Measurements from ENCODE around the gene DRAXIN.

DRAXIN gene

GRCh38 chr1:11738783-11739182, 47.3 kb downstream of the DRAXIN start:
- no peak for DNase-seq

DNA sequence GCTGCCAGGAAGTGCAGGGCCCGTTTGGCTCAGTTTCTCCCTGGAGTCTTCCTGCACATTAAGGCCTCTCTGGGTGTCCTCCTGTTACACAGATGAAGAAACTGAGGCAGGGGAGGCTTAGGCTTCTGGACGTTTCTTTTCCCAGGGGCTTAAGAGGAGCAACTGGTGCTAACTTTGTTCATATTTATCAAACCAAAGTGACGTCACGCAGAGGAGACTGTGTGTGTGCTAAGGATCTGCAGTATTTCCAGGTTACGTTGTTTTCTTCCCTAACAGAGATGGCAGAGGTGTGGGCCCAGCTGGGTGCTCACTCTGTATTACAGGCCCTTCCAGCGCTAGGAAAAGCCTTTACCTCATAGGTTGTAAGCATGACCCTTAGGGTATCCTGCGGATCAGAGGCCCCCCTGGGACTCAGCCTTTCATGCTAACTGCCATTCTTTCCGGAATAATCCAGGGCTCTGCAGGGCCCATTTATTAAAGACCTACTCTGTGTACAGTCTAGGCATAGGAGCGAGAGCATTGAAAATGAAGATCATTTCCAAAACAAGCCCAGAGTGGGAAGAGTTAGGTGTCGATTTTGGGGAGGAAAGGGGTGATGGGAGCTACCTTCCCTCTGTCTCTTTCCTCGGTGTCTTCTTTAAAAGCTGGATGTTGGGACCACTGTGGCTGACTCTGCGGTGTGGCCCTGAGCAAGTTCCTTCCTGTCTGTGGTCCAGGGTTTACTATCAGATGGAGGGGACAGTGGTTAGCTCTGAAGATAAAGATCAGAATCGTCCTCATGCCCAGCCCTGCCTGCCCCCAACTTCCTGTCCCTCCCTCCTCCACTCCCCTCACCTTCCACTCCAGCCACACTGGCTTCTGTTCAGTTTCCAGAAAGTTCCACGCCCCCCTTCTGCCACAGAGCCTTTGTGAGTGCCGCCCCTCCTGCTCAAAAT, 49.0 kb downstream of the DRAXIN start:
- DNase-seq = no peak

DNA sequence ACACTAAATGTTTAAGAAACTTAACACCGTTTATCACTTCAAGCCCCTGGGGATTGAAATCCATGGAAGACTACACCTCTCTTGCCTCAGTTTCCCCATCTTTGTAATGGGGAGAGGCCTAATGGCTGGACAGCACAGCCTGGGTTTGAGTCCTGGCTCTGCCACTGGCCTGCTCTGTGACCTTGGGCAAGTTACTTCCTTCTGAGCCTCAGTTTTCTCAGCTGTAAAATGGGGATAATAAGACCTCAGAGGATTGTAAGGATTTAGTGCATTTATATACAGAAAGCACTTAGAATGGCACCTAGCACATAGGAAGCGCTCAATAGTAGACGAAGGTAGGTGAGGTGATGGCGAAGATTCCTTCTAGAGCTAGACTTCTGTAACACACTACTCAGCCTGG, 50.0 kb downstream of the DRAXIN start:
- DNase-seq = no peak

DNA sequence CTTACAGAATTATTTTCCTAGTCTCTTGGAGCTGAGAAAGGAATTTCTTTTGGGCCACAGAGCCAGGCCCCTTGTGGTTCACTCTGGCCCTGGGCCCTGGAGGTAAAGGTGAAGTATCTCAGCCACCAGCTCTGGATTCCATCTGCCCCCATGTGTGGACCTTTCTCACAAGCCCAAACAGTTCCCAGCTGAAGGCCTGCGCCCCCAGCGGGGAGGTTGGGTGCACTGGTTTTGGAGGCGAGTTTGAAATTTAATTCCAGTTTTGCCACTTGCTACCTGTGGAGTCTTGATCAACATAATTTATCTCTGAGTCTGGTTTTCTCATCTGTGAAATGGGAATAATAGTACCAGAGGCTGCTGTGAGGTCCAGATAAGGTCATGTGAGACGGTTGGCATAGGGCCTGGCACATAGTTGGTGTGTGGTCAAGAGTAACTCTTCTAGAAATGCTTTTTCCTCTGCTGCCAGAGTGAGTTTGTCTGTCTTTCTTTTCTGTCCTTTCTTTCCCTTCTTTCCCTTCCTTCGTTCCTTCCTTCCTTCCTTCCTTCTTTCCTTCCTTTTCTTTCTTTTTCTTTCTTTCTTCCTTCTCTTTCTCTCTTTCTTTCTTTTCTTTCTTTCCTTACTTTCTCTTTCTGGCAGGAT, 50.5 kb downstream of the DRAXIN start:
- DNase-seq = no peak

DNA sequence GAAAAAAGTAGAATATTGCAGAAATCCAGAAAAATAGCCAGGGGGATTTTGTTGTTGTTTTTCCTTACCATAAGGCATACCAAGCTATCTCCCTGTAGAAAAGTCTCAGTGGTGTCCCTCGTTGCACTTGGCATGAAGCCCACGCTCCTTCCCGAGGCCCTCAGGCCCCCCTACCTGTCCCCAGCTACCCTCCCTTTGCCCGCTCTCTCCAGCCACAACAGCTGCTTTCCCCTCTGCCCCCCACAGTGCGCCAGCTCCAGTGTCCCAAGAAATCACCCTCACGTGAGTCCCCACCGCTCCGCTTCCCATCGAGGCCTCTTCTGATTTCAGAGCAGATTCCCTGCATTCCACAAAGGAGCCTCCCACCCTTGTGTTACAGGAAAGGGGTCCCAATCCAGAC, 52.8 kb downstream of the DRAXIN start:
- DNase-seq = no peak

- DNase-seq = no peak
Measured at GRCh38 chr1:11746092-11746491, 54.6 kb downstream of the DRAXIN start.

DNA sequence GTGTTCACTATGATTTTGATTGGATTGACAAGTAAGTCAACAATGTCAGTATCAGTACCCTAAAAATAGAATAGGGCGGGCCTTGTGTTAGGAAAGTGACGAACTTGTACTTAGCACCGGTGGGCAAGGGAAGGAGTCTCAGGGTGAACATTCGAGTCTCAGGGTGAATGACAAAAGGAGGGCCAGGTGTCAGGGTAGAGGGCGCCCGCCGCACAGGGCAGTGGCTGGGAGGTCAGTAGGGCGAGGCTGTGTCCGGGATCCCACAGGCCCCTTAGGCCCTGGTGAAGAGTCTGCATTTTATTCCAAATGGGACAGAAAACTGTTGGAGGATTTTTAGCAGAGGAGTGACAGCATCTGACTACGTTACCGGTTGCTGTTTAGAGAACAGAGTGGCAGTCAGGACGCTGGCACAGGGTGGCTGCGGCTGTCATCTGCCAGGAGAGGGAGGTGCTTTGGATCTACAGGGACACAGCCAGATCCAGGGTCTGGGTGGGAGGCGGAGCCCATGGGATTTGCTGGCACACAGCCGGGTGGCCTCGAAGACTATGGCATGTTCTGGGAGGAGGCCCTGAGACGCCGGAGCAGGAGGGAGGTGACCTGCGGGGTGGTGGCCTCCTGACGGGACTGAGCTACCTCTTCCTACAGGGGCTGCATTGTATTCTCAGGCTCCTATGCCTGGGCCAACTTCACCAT, 55.4 kb downstream of the DRAXIN start:
- DNase-seq = no peak

DNA sequence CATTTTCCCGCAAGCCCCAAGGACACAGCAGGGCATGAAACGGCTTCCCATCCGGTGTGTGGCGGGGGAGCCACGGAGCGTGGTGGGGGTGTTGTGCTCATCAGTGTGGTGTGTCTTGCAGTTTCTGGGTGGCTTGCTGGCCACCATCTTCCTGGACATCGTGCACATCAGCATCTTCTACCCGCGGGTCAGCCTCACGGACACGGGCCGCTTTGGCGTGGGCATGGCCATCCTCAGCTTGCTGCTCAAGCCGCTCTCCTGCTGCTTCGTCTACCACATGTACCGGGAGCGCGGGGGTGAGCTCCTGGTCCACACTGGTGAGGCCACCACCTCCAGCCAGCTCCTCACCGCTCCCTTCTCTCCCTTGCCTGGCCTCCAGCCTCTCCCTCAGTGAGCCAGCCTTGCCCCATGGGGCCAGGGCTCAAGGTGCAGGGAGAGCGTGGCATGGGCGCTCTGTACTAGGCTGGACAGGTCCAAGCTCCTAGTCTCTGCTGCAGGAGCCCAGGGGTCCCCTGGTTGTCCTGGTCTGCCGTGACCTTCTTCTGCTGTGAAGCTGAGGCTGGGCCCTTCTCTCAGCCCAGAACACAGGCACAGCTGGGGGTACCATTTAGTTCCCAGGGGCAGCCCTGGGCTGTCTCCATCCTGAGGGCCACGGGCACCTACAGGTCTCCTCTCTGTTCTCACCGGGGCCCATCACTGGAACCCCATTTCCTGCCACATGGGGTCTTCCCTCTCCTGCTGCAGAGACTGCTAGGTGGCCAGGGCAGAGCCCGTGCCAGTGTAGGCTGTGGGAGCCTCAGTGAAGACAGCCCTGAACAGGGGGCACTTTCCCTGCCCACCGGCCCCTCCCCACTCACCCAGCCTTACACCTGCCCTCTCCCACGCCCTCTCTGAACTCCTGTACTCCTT, 57.0 kb downstream of the DRAXIN start:
- no peak for DNase-seq

DNA sequence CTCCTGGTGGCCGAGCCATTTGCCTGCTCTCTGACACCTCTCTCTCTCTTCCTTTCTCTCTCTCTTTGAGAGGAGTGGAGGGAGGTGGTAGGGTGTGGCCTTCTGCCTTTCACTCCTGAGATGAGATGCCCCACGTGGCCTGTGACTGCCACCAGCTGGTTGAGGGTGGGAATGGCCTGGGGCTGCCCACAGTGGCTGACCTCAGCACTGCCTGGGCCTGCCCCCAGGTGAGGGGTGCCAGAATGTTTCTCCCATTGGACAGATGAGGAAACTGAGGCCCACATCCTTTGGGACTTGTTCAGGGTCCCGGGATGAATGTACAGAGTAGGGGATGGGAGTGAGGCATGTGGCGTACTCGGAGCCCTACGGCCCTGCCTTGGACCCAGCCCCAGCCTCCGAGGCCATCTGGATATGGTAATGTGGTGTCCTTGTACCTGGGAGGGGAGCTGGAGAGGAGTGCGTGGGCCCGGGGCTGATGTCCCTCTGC, 57.7 kb downstream of the DRAXIN start:
- DNase-seq = no peak

DNA sequence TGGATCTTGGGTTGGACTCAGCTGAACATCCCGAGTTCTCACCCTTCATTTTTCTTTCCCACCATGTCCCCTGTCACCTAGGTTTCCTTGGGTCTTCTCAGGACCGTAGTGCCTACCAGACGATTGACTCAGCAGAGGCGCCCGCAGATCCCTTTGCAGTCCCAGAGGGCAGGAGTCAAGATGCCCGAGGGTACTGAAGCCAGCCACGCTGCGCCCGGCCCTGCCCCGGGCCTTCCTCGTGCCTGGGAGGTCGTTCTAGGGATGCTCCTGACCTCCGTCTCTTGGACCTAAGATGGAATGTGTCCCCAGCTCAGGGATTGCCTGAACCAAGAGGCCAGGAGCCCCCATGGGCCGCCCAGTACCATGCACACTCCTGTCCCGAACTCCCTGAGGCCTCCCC, 58.5 kb downstream of the DRAXIN start:
- DNase-seq = no peak

- DNase-seq = no peak
Measured at GRCh38 chr1:11751087-11751486, 59.6 kb downstream of the DRAXIN start.

DNA sequence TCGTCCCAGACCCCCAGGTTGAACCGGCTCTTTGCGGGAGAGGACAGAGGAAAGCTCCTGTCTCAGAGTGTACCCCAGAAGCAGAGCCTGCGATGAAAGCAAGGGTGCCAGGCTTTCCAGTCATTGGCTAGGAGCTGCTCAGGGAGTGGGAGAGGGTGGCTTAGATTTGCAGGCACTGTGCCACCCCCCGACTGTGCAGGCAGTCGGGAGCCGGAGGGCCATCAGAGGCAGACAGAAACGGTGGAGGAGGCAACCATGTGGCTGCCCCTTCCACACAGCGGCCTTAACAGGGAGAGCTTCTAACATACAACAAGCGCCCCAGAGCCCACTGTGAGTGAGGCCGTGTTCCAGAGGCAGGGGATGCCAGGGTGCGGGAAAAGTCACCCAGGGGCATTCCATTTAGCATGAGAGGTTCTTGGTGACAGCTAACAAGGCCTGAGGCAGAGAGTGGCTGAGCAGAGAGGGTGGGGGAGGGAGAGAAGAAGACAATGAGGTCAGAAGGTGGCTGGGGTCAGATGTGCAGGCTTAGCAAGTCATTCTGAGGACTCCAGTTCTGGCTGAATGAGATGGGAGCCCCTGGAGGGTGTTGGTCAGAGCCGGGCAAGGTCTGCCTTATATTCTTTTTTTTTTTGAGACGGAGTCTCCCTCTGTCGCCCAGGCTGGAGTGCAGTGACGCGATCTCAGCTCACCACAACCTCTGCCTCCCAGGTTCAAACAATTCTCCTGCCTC, 61.0 kb downstream of the DRAXIN start:
- DNase-seq = peak; percentile 44

DNA sequence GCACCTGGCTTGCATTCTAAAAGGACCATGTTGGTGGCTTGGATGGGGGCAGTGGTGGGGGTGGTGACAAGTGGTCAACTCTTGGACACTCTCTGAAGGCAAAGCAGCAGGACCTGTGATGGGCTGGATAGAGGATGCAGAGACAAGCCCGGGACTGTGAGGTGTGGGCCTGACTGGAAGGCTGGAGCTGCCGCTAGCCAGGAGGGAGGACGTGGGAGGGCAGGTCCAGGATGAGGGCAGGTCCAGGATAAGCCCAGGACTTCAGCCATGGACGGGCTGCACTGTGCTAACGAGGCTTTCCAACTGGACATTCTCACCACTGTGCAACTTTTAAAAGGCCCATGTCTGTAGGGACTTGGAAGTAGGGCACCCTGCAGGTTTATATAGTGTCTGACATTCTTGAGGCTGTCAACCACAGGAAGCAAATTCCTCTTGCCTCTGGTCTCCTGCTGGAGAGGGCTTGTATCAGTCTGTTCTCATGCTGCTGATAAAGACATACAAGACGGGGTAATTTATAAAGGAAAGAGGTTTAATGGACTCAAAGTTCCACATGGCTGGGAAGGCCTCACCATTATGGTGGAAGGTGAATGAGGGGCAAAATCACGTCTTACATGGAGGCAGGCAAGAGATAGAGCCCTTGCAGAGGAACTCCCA, 62.2 kb downstream of the DRAXIN start:
- DNase-seq = no peak

DNA sequence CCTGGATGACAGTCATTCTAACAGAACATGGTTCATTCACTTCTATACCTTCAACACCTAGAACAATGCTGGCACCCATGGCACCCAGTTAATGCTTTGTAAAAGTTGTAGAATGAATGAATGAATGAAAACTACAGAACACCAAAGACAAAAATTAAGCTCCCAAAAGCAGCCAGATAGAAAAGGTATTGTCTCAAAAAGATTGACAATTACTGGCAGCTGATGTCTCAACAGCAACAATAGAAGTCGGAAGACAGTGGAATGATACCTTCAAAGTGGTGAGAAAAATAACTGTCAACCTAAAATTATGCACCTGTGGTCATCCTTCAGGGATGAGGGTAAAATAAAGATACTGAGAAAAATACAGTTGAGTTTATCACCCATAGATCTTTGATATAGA, 65.5 kb downstream of the DRAXIN start:
- DNase-seq = no peak

DNA sequence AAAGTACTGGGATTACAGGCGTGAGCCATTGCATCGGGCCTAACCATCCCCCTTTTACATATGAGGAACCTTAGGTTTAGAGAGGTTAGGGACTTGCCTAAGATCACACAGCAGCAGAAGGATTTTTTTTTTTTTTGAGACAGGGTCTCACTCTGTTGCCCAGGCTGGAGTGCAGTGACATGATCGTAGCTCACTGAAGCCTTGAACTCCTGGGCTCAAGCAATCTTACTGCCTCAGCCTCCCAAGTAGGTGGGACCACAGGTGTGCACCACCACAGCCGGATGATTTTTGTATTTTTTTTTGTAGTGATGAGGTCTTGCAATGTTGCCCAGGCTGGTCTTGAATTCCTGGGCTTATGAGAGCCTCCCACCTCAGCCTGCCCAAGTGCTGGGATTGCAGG, 68.3 kb downstream of the DRAXIN start:
- no peak for DNase-seq

DNA sequence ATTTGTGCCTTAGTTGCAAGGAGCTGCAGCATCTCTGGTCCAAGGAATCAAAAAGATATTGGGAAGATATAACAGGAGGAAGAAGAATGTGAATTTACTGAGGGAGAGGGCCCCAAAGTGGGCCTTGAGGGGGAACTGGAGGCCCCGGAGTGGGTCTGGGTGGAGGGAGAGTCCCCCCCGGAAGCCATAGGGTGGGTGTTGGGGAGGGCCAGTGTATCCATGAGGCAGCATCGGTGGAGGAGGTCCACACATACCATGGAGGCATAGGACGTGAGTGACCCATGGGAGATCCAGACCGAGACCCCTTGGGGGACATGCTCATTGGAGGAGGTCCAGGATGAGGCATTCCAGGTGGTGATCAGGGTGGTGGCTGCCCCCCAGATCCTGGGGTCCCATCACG, 69.8 kb downstream of the DRAXIN start:
- DNase-seq = no peak

DNA sequence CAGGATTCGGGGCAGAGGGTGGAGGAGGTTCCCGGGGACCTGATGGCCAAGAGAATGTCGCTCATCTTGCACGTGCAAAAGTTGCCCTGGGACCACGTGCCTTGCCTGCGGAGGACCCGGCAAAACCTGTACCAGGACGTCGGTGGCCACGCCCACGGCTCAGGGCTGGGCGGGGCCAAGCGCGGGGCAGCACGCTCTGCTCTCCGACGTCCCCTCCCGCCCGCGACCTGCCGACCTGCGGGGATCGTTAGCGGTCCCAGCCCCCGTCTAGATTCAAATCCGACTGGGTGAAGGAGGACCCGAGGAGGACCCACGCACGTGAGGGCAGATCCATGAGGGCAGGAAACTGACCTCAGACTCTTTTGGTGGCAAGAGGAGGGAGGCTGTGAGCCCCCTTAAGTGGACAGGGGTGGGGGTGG, 70.5 kb downstream of the DRAXIN start, which contains the start of gene C1orf167:
Gene C1orf167 (plus strand): TSS at position 206 of the 419 bp plus-strand sequence. CDS start 2,208 bp downstream, outside the sequence.
- DNase-seq = no peak

DNA sequence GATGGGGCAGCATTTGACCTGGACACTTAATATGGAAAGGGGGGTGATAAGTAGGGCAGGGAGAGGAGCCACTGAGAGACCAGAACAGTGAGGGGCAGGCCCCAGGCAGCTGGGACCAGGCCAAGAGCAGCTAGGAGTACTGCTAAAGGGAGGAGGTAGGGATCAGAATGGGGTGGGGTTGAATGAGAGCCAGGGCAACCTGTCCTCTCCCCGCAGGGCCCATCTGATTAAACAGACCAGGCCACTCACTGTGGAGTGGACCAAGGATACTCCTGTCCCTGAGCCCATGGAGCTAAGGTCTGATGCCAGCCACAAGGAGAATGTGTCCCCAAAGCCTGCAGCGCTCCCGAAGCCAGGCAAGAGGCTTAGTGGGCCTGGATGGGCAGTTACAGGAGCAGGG, 72.6 kb downstream of the DRAXIN start:
- no peak for DNase-seq

DNA sequence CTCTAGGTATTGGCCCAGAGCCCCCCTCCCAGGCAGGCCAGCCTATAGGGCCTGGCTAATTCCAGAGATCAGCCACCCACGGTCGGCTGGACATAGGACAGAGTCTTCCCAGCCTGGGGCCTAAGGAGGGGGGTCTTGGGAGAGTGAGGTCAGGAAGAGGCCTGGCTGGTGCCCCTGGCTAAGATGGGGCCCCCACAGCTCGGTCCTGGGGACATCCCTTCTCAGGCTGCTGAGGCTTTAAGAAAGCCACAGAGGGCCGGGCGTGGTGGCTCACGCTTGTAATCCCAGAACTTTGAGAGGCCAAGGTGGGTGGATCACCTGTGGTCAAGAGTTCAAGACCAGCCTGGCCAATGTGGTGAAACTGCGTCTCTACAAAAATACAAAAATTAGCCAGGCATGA, 73.0 kb downstream of the DRAXIN start:
- DNase-seq = no peak

- DNase-seq = no peak
Measured at GRCh38 chr1:11765661-11766428, 74.3 kb downstream of the DRAXIN start.

Data from retina (tissue), 1 donor.